Measurements from ENCODE around the gene SYMPK.

The SYMPK gene

GRCh38 chr19:45777395-45777961 lies 85.5 kb downstream of the SYMPK start:
- ChIA-PET POLR2A (interaction anchor here (0.5 to 1.1 kb wide), 2 partner anchors 15 to 482 kb away, joined by 4 to 7 read pairs; partner anchors contain the start of gene DMWD), CTCF (interaction anchor here (2.0 kb wide), 1 partner anchor 22 kb away, joined by 6 read pairs; no protein-coding TSS in a partner anchor)
- H3K36me3 ChIP-seq (ENCODE audit: control insufficient read depth in 2 of 2, insufficient read depth in 1 of 2, low read length in 2 of 2) = peaks cover 21 to 46% of the 10 kb centered on the region in 2 experiments

GRCh38 chr19:45774765-45775164 lies 88.2 kb downstream of the SYMPK start:
- H3K27ac ChIP-seq (ENCODE audit: extremely low read depth, low read depth, low read length) = no peak overlapping the region
- no peaks in the 10 kb centered on the region for H3K9me3 ChIP-seq (ENCODE audit: control insufficient read depth, insufficient read depth, low read depth, low read length)
- ChIA-PET CTCF (interaction anchor here (0.6 to 1.6 kb wide), 2 partner anchors 25 to 45 kb away, joined by 3 read pairs; no protein-coding TSS in a partner anchor), POLR2A (interaction anchor here (0.7 to 6.2 kb wide), 3 partner anchors 8 to 44 kb away, joined by 3 to 78 read pairs (median 7); partner anchors contain the start of genes DMPK and FBXO46)
- peaks cover 8% of the 10 kb centered on the region for H3K4me1 ChIP-seq (ENCODE audit: control insufficient read depth, insufficient read depth, low read length)
- TF ChIP-seq ZNF302 (tag by site-specific recombination; IDR thresholded peaks at IDR 0.05; ENCODE audit: low read depth) (no peak), SALL2 (tag by site-specific recombination; IDR thresholded peaks at IDR 0.05; ENCODE audit: borderline replicate concordance) (no peak), KLF16 (tag by site-specific recombination; IDR thresholded peaks at IDR 0.05) (no peak), ZBTB7A (tag by site-specific recombination; IDR thresholded peaks at IDR 0.05; ENCODE audit: low read depth) (no peak), ZNF555 (tag by site-specific recombination; conservative IDR thresholded peaks at IDR 0.05) (no peak), KLF1 (tag by site-specific recombination; IDR thresholded peaks at IDR 0.05) (no peak), REST (tag by site-specific recombination; IDR thresholded peaks at IDR 0.05) (no peak), FEZF1 (tag by site-specific recombination; IDR thresholded peaks at IDR 0.05) (no peak), ZNF692 (tag by site-specific recombination; IDR thresholded peaks at IDR 0.05) (no peak), IKZF3 (tag by site-specific recombination; IDR thresholded peaks at IDR 0.05) (no peak), ZNF223 (tag by site-specific recombination; IDR thresholded peaks at IDR 0.05) (no peak), TCF7L2 (IDR thresholded peaks at IDR 0.05; ENCODE audit: borderline replicate concordance, low read depth, low read length) (no peak), ZNF514 (tag by site-specific recombination; IDR thresholded peaks at IDR 0.05) (no peak), ZFP3 (tag by site-specific recombination; IDR thresholded peaks at IDR 0.05; ENCODE audit: low read depth) (no peak), ZBTB10 (tag by site-specific recombination; IDR thresholded peaks at IDR 0.05) (no peak), ZNF391 (tag by site-specific recombination; IDR thresholded peaks at IDR 0.05; ENCODE audit: borderline replicate concordance, low read depth) (no peak)
- H3K4me3 ChIP-seq (ENCODE audit: low read depth, low read length) = no peak overlapping the region
- peaks cover 21 to 58% of the 10 kb centered on the region in 2 experiments for H3K36me3 ChIP-seq (ENCODE audit: control insufficient read depth in 2 of 2, insufficient read depth in 1 of 2, low read length in 2 of 2)

More at GRCh38 chr19:45777395-45777961, 85.5 kb downstream of the SYMPK start:
- no peak overlapping the region for H3K4me3 ChIP-seq (ENCODE audit: low read depth, low read length)
- H3K4me1 ChIP-seq (ENCODE audit: control insufficient read depth, insufficient read depth, low read length) = peaks cover 5% of the 10 kb centered on the region; the same call in 1 of the 2 replicates
- no peak for TF ChIP-seq ZNF530 (tag by site-specific recombination; IDR thresholded peaks at IDR 0.05; ENCODE audit: low read depth)
- TF ChIP-seq ZNF692 (tag by site-specific recombination; IDR thresholded peaks at IDR 0.05) = 0 out of 2 replicates have a peak, but pooled peaks have one; percentile 29
- 0 out of 2 replicates have a peak overlapping the region, but pooled peaks have one; percentile 1 for H3K27ac ChIP-seq (ENCODE audit: extremely low read depth, low read depth, low read length)
- no peaks in the 10 kb centered on the region for H3K9me3 ChIP-seq (ENCODE audit: control insufficient read depth, insufficient read depth, low read depth, low read length)

All from HEK293 (cell line).